Fibroblast of skin of right biceps (primary cell): ENCODE measurements around the gene CD300C.
"Not testable (repeated sequence)": the region's sequence is repeated elsewhere in the genome, so short reads cannot be mapped to it uniquely, and the experiment has no call there.

ENCODE experiments used
- DNase-seq: peaks from one replicate; pipeline ENCODE4 v3.0.0-alpha.2; 2013

Gene CD300C

GRCh38 chr17:74558882-74559519 lies 13.1 kb upstream of the CD300C start:
- no peak for DNase-seq

- DNase-seq, result not testable (repeated sequence)
Observed at GRCh38 chr17:74558402-74558801, 12.5 kb upstream of the CD300C start.

GRCh38 chr17:74555427-74555940 lies 9.6 kb upstream of the CD300C start:
- DNase-seq, result no peak

DNA sequence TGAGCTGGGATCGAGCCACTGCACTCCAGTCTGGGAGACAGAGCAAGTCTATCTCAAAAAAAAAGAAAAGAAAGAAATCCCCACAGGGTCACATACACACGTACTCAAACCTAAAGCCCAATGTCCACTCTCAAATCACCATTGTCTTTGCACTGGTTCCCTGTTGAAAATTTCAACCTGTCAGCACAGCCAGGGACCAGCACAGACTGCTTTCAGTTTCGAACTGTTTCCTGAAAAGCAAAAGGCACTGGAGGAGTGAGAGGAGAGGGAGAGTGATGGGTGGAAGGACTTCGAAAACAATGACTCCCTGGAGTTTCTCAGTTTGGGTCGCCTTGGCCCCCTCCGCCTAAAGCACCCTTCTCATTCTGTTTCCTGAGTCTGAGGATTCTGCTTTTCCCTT lies 9.0 kb upstream of the CD300C start:
- DNase-seq, result no peak

DNA sequence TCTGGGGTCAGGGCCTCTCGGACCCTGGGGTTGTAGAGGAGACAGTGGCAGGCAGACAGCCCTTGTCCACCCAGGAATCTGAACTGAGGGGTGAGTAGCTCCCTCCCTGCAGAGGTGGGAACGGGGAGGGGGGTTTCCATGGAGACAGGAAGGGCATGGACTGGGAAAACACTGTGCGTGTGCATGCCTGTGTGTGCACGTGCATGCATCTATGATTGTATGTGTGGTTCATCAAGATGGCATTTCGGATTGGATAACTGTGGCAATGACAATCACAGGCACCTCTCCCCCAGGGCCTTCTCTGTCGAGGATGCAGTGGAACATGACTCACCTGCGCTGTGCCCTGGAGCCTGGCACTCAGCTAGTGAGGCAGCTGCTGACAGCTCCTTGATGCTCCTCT lies 6.1 kb upstream of the CD300C start:
- no peak for DNase-seq

GRCh38 chr17:74550602-74551001 lies 4.7 kb upstream of the CD300C start:
- no peak for DNase-seq

DNA sequence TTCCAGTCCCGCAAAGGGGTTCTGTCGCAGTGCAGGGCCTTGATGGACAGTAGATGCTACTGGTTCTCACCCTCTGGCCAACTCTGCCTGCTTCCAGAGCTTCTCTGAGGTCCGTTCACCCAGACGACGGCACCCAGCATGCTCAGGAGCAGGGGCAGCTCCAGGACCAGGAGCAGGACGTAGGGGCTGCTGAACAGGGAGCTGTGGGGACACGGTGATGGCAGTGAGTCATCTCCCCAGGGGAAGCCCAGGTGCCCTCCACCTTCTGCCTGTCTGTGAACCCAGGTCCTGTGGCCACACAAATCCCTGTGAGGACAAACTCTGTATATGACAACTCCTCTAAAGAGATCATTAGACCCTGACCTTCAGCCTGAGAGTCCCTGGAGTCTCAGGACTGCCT lies 3.4 kb upstream of the CD300C start:
- no peak for DNase-seq

DNA sequence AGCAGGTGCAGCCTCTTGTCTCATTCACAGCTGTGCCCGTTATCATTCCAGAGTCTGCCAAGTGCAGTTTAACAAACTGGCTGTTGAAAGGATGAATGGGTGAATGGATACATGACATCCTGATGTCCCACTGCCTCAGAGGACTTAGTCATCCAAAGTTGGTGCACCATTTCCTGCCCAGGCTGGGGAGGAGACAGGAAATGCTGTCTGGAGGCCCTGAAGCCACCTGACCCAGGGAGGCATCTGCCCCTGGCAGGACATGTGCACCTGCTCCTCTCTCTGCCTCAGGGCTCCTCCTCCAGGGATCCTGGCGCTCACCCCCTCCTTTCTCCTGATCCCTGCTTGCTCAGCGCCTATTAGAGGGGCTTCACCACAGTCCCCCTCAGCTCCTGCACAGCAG lies 1.8 kb upstream of the CD300C start:
- no peak for DNase-seq

DNA sequence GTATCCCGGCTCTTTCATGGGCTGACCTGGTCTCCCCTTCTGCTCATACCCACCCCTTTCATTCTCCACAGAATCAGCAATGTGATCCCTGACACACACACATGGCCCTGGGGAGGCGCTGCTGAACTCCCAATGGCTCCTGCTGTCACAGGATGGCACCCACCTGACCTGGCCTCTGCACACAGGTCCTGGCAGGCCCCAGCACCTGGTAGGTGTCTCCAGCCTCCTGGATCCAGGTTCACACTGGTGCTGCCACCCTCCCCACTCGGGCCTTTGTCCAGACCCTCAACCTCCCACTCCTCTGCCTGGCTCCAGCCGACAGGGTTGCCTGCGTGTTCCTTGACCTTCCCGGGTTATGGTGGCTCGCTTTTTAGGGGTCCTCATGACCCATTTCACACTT lies 1.3 kb upstream of the CD300C start:
- no peak for DNase-seq

DNA sequence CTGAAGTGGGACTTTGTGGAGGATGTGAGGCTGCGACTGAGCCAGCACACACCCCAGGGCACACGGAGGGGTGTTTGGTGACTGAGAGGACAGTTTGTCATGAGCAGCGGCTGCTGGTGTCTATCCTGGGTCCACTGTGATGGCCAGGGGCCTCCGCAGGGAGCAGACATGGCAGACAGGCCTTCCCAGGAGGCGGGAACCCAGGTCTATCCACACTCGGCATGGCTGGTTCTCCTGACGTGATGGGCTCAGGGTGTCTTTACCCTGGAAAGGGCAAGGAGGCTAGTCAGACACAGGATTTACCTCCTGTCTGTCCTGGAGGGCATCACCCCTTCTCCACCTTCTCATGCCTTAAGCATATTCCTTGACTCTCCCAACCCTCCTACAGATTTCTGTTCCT lies 671 bp upstream of the CD300C start:
- no peak for DNase-seq

GRCh38 chr17:74544991-74545842 lies 698 bp downstream of the CD300C start:
- DNase-seq, result no peak

- DNase-seq, result no peak
Observed at GRCh38 chr17:74543891-74544760, 1.8 kb downstream of the CD300C start.

GRCh38 chr17:74543406-74543805 lies 2.5 kb downstream of the CD300C start:
- DNase-seq, result no peak

GRCh38 chr17:74542727-74543383 lies 3.1 kb downstream of the CD300C start:
- DNase-seq, result no peak

DNA sequence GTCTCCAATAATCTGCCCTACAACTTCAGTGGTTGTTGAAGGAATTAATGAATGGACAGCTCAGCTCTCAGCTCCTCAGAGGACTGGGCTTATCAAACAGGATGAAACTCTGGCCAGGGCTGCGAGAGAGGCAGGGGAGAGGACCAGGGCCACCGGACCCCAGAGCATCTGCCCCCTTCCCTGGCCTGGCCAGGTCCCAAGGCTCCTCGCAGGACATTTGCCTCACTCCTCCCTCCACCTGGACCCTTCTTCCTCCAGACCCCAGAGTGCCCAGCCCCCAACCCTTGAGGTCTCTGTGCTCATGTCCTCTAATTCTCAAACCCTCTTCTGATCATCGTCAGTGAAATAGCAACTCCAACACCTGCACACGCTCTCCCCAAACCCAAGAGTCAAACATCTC lies 3.7 kb downstream of the CD300C start:
- no peak for DNase-seq

- DNase-seq, result no peak
Observed at GRCh38 chr17:74541176-74542111, 4.5 kb downstream of the CD300C start.

DNA sequence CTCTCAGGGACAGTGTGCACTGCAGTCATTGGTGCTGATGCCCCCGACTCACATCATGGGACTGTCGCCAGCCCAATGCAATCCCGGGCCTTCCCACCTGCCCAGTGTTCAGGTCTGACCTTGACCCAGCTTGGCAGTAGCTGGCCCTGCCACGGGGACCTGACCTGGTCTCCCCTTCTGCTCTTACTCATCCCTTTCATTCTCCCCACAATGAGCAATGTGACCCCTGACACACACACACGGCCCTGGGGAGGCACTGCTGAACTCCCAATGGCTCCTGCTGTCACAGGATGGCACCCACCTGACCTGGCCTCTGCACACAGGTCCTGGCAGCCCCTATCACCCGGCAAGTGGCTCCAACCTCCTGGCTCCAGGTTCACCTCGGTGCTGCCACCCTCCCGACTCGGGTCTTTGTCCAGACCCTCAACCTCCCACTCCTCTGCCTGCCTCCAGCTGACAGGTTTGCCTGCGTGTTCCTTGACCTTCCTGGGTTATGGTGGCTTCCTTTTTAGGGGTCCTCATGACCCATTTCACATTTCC lies 6.6 kb downstream of the CD300C start:
- DNase-seq, result no peak

GRCh38 chr17:74536890-74537289 lies 9.0 kb downstream of the CD300C start:
- DNase-seq, result no peak

DNA sequence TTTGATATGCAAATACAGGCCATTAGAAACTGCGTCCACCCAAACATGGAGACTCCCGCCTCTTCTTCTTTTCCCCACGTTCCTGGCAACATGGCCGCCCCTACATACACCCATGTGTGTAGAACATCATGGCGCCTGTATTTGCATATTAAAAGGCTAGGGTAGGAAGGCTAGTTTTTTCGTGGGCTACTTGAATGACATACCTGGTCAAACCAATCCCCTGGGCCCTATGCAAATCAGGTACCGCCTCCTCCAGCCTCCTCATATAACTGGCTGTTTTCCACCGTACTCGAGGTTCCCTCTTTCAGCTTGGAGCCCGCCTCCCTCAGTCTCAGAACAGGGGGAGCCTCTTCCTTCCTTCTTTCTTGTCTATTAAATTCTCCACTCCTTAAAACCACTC lies 13.8 kb downstream of the CD300C start:
- DNase-seq, result no peak

DNA sequence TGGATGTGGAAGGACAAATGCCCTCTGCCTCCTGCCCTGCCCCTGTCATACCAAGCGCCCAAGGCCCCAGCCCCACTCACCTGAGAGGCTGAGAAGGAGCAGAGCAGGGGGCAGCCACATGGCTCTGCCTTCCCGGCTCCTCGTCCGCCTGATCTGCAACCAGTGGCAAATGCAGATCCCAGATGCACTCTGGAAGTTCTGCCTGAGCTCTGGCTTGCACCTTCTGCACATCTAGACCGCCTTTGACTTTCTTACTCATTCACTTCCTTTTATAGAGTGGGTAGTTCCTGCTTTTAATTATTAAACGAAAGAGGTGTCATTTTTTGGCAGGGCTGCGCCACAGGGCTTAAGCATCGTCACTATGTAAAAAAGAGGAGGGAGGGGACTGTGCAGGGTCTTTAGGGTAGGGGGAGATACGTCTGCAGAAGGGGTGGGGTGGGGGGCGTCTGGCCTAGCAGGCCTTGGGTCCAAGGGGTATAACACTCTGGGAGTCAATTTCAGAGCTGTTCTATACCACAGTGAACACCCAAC lies 14.6 kb downstream of the CD300C start, which contains the start of gene CD300LB:
Gene CD300LB (minus strand): TSS at position 245 of the 531 bp plus-strand sequence. CDS start 125 bp downstream, at position 120.
- DNase-seq, result no peak

- DNase-seq, result no peak
Observed at GRCh38 chr17:74530831-74531150, 15.1 kb downstream of the CD300C start.
